Tongue (tissue), 2 donors: ENCODE measurements around the gene CYP8B1. TPM values are rescaled to one million over a fixed set of nuclear protein-coding genes. Genes with fewer than 3 reads are reported as not detected.

Source experiments
- DNase-seq: peaks from one replicate; pipeline ENCODE4 v3.0.0-alpha.2; 2015
- total RNA-seq: library from RNA; depleted of rRNA; stranded (reverse); fragments of >200 nt; gene quantifications from one replicate; pipeline ENCODE4 v1.2.3, GENCODE V29; 2014

CYP8B1 gene
- total RNA-seq, 1 donor from 2014 or later = not detected

- DNase-seq = no peak
These were observed 23.2 kb downstream of the CYP8B1 start for GRCh38 chr3:42852441-42852840.

- no peak for DNase-seq
These were observed 24.3 kb downstream of the CYP8B1 start for GRCh38 chr3:42851228-42851834.

GRCh38 chr3:42850263-42850662, 25.4 kb downstream of the CYP8B1 start:
- no peak for DNase-seq

- DNase-seq = no peak
These were observed 26.7 kb downstream of the CYP8B1 start for GRCh38 chr3:42849017-42849416.

GRCh38 chr3:42847731-42848130, 27.9 kb downstream of the CYP8B1 start:
- no peak for DNase-seq

- no peak for DNase-seq
These were observed 28.8 kb downstream of the CYP8B1 start for GRCh38 chr3:42846685-42847522.

GRCh38 chr3:42844815-42845214, 30.9 kb downstream of the CYP8B1 start:
- DNase-seq = no peak

- DNase-seq = no peak
These were observed 31.3 kb downstream of the CYP8B1 start for GRCh38 chr3:42844412-42844713.

- no peak for DNase-seq
These were observed 31.8 kb downstream of the CYP8B1 start for GRCh38 chr3:42843713-42844411.

GRCh38 chr3:42841332-42841731, 34.3 kb downstream of the CYP8B1 start:
- no peak for DNase-seq

GRCh38 chr3:42839616-42840015, 36.1 kb downstream of the CYP8B1 start:
- DNase-seq = peak; percentile 83

GRCh38 chr3:42838571-42838970, 37.1 kb downstream of the CYP8B1 start:
- DNase-seq = no peak

GRCh38 chr3:42836150-42837123, 39.2 kb downstream of the CYP8B1 start:
- DNase-seq = no peak

GRCh38 chr3:42831321-42831713, 44.4 kb downstream of the CYP8B1 start:
- DNase-seq = peak; percentile 73

GRCh38 chr3:42830437-42831320, 45.0 kb downstream of the CYP8B1 start:
- peak; percentile 24 for DNase-seq

- DNase-seq = no peak
These were observed 45.8 kb downstream of the CYP8B1 start for GRCh38 chr3:42829628-42830436.

- no peak for DNase-seq
These were observed 46.5 kb downstream of the CYP8B1 start for GRCh38 chr3:42829083-42829627.

GRCh38 chr3:42827654-42828053, 48.0 kb downstream of the CYP8B1 start:
- DNase-seq = no peak

- no peak for DNase-seq
These were observed 48.7 kb downstream of the CYP8B1 start for GRCh38 chr3:42827023-42827422.

- DNase-seq = no peak
These were observed 49.5 kb downstream of the CYP8B1 start for GRCh38 chr3:42826141-42826540.
